DND-41 (cell line): ENCODE data around the gene ITGA1.

Experiments used
- ATAC-seq: fragments of 200-7000 bp; cut with Tn5 transposase; 3 replicates; pipeline ENCODE4 v1.9.1; 2021; ENCODE audit warnings: low read depth; ENCODE audit not compliant: insufficient read depth
- DNase-seq: peaks from one replicate; pipeline ENCODE4 v3.0.0-alpha.2; 2020
- H2AFZ ChIP-seq: 2 replicates; pipeline ENCODE4 v1.6.0; 2012; ENCODE audit warnings: low read depth, low read length
- H3K27ac ChIP-seq: 2 replicates; pipeline ENCODE4 v1.5.1; 2012; ENCODE audit warnings: low read length, inconsistent platforms
- H3K27me3 ChIP-seq: fragments of 200-600 bp; sonication (generic); 2 replicates; pipeline ENCODE4 v1.6.0; 2012; ENCODE audit warnings: low read length, mild to moderate bottlenecking, inconsistent platforms; ENCODE audit not compliant: insufficient read depth, poor library complexity
- H3K36me3 ChIP-seq: 2 replicates; pipeline ENCODE4 v1.5.1; 2012; ENCODE audit warnings: low read length, inconsistent platforms; ENCODE audit not compliant: insufficient read depth
- H3K4me1 ChIP-seq: 2 replicates; pipeline ENCODE4 v1.5.1; 2012; ENCODE audit warnings: mild to moderate bottlenecking, low read length; ENCODE audit not compliant: insufficient read depth
- H3K4me2 ChIP-seq: 2 replicates; pipeline ENCODE4 v1.6.0; 2012; ENCODE audit warnings: mild to moderate bottlenecking, moderate library complexity, low read length, inconsistent platforms; ENCODE audit not compliant: insufficient read depth
- H3K4me3 ChIP-seq, 2 experiments: fragments of 200-600 bp in 1 of 2; shearing (Covaris generic) in 1 of 2; 2 replicates each; pipeline ENCODE4 v1.5.1; 2012 to 2016; ENCODE audit warnings: inconsistent platforms in 2 of 2, low read length in 2 of 2, mild to moderate bottlenecking in 2 of 2, low read depth in 1 of 2, moderate library complexity in 1 of 2
- H3K79me2 ChIP-seq: 2 replicates; pipeline ENCODE4 v1.6.0; 2012; ENCODE audit warnings: low read length, inconsistent platforms; ENCODE audit not compliant: insufficient read depth
- H3K9ac ChIP-seq: 2 replicates; pipeline ENCODE4 v1.6.0; 2012; ENCODE audit warnings: low read depth, mild to moderate bottlenecking, inconsistent platforms, low read length, moderate library complexity
- H3K9me3 ChIP-seq: 2 replicates; pipeline ENCODE4 v1.5.1; 2012; ENCODE audit warnings: low read length, moderate library complexity, mild to moderate bottlenecking, inconsistent platforms; ENCODE audit not compliant: insufficient read depth, severe bottlenecking
- H4K20me1 ChIP-seq: 2 replicates; pipeline ENCODE4 v1.6.0; 2012; ENCODE audit warnings: low read length; ENCODE audit not compliant: insufficient read depth
- EZH2 ChIP-seq: IDR thresholded peaks from 3 replicates; pipeline ENCODE4 v1.6.1; 2012; ENCODE audit warnings: borderline replicate concordance, low read depth, mild to moderate bottlenecking, moderate library complexity, low read length, inconsistent platforms; ENCODE audit not compliant: severe bottlenecking
- TF ChIP-seq, protein P1 (sequence below): IDR thresholded peaks from 2 replicates; pipeline ENCODE4 v1.5.1; 2012; ENCODE audit warnings: borderline replicate concordance, low read length, moderate library complexity, mild to moderate bottlenecking; ENCODE audit not compliant: poor library complexity, severe bottlenecking; ENCODE audit errors: extremely low read depth

Gene ITGA1

DNA sequence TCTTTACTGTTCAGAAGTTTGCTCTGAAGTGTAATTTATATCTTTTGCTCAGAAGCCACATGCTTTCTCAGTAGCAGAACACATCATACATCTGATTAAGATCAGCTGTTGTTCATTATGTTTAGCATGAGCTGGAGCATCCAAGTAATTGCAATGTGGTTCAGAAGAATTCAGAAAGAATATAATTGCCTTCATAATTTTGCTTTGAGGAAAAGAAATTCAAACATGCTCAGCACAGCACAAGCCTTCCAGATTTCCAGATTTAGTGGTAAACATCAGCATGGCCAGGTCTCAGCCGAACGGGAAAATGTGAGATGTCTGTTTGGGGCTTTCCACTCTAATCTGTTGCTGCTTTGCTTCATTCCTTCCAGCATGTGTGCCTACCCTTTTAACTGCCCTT, 65.9 kb downstream of the ITGA1 start:
- Histone ChIP-seq H4K20me1 (no peaks in the 10 kb centered on the region), H3K9me3 (no peaks in the 10 kb centered on the region), H3K4me3 (no peak overlapping the region), H3K36me3 (peaks cover 8% of the 10 kb centered on the region; the same call in 1 of the 2 replicates), H3K4me2 (no peak overlapping the region), H2AFZ (no peak overlapping the region), H3K4me1 (peaks cover 13% of the 10 kb centered on the region), H3K9ac (no peak overlapping the region), H3K27me3 (no peaks in the 10 kb centered on the region), H3K27ac (no peak overlapping the region), H3K79me2 (no peaks in the 10 kb centered on the region)
- no peak for DNase-seq
- ATAC-seq, result no peak
- no peak for TF ChIP-seq EZH2
- TF ChIP-seq, protein P1, sequence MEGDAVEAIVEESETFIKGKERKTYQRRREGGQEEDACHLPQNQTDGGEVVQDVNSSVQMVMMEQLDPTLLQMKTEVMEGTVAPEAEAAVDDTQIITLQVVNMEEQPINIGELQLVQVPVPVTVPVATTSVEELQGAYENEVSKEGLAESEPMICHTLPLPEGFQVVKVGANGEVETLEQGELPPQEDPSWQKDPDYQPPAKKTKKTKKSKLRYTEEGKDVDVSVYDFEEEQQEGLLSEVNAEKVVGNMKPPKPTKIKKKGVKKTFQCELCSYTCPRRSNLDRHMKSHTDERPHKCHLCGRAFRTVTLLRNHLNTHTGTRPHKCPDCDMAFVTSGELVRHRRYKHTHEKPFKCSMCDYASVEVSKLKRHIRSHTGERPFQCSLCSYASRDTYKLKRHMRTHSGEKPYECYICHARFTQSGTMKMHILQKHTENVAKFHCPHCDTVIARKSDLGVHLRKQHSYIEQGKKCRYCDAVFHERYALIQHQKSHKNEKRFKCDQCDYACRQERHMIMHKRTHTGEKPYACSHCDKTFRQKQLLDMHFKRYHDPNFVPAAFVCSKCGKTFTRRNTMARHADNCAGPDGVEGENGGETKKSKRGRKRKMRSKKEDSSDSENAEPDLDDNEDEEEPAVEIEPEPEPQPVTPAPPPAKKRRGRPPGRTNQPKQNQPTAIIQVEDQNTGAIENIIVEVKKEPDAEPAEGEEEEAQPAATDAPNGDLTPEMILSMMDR, result no peak

DNA sequence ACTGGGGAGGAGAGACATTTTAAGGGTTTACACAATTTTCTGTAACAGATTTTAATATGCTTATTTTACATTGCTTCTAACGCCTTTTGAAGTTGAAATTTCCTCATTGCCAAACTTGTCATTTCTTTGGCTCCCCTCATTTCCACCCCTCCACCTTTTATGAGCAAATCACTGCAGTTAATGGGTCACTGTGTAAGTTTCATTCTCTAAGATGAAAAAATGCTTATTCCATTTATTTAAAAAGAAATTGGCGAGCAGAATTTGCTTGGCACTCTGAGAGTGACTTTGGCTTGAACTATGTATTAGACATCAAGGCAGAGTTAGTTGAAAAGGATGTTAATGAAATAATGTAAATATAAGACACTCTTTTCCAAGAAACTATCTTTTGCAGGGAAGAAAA, 66.6 kb downstream of the ITGA1 start:
- ATAC-seq (no peak), DNase-seq (no peak)
- Histone ChIP-seq H3K4me3 (no peak overlapping the region), H2AFZ (no peak overlapping the region), H4K20me1 (no peaks in the 10 kb centered on the region), H3K4me1 (peaks cover 13% of the 10 kb centered on the region), H3K9me3 (no peaks in the 10 kb centered on the region), H3K27ac (no peak overlapping the region), H3K79me2 (no peaks in the 10 kb centered on the region), H3K27me3 (no peaks in the 10 kb centered on the region), H3K36me3 (peaks cover 8% of the 10 kb centered on the region; the same call in 1 of the 2 replicates), H3K4me2 (no peak overlapping the region), H3K9ac (no peak overlapping the region)
- TF ChIP-seq, protein P1, result no peak
- no peak for TF ChIP-seq EZH2

DNA sequence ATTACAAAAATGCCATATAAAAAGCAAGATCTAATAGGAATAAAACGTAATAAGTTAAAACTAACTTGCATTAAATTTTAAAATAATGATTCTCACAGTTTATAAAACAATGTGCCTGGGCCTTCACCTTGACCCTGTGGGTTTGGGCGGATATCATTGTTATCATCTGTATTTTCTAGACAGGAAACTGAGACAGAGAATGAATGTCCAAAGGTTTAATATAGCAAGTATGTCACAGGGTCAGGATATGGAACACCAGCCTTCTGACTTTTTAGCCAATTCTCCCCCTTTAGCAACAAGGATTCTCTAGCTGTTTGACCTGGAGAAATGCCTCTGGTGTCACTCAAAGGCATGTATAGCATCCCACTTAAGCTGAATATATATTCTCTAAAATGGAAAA, 67.2 kb downstream of the ITGA1 start:
- Histone ChIP-seq H3K4me3 (no peak overlapping the region), H3K4me2 (no peak overlapping the region), H3K9me3 (no peaks in the 10 kb centered on the region), H3K79me2 (no peaks in the 10 kb centered on the region), H3K27me3 (no peaks in the 10 kb centered on the region), H4K20me1 (no peaks in the 10 kb centered on the region), H3K9ac (no peak overlapping the region), H3K27ac (no peak overlapping the region), H3K4me1 (peaks cover 13% of the 10 kb centered on the region), H2AFZ (no peak overlapping the region), H3K36me3 (peaks cover 8% of the 10 kb centered on the region; the same call in 1 of the 2 replicates)
- no peak for DNase-seq
- no peak for ATAC-seq
- no peak for TF ChIP-seq EZH2
- TF ChIP-seq, protein P1, result no peak
